C4-2B (cell line): Measurements from ENCODE around the gene SSTR4.

Experiments used
- CTCF ChIP-seq: fragments of 450-650 bp; conservative IDR thresholded peaks from 2 replicates; pipeline ENCODE4 v1.5.1; 2017; ENCODE audit warnings: mild to moderate bottlenecking
- ZFX ChIP-seq: fragments of 450-650 bp; IDR thresholded peaks from 2 replicates; pipeline ENCODE4 v1.6.1; 2017

GRCh38 chr20:23050076-23050838, 15.1 kb downstream of the SSTR4 start:
- TF ChIP-seq CTCF (no peak), ZFX (no peak)
